Measurements from ENCODE around the gene RRP1B.

- TF ChIP-seq CTCF (IDR thresholded peaks at IDR 0.05) (no peak), POLR2A (IDR thresholded peaks at IDR 0.05) (no peak)
Observed at GRCh38 chr21:43743947-43744346, 84.6 kb downstream of the RRP1B start.
